Fibroblast of skin of left biceps (primary cell): ENCODE measurements around the gene NELFB.
"Not testable (repeated sequence)": the region's sequence is repeated elsewhere in the genome, so short reads cannot be mapped to it uniquely, and the experiment has no call there.

ENCODE experiments used
- DNase-seq, 2 experiments: peaks; one replicate each; pipeline ENCODE4 v3.0.0-alpha.2; 2013; ENCODE audit warnings: low read depth in 2 of 2

The NELFB gene

GRCh38 chr9:137234758-137235423, 20.2 kb upstream of the NELFB start:
- DNase-seq: no peak

- no peak for DNase-seq
Observed at GRCh38 chr9:137235424-137236237, 19.5 kb upstream of the NELFB start.

- DNase-seq: no peak
Observed at GRCh38 chr9:137236238-137236935, 18.7 kb upstream of the NELFB start.

- no peak for DNase-seq
Observed at GRCh38 chr9:137236936-137237421, 18.1 kb upstream of the NELFB start.

- no peak for DNase-seq
Observed at GRCh38 chr9:137237759-137238726, 17.1 kb upstream of the NELFB start.

GRCh38 chr9:137239541-137240200, 15.5 kb upstream of the NELFB start:
- DNase-seq: not testable (repeated sequence)

GRCh38 chr9:137240318-137240840, 14.7 kb upstream of the NELFB start:
- DNase-seq: no peak

GRCh38 chr9:137240841-137241489, 14.2 kb upstream of the NELFB start, which contains the start of gene TUBB4B:
TUBB4B (plus strand) TSS chr9:137241287; CDS start chr9:137241361, 74 bp downstream.
- DNase-seq: peak; percentile 100

GRCh38 chr9:137241490-137242268, 13.4 kb upstream of the NELFB start:
- no peak for DNase-seq

- DNase-seq: no peak
Observed at GRCh38 chr9:137242269-137243203, 12.6 kb upstream of the NELFB start.

GRCh38 chr9:137243266-137243625, 11.9 kb upstream of the NELFB start:
- DNase-seq: not testable (repeated sequence)

GRCh38 chr9:137243626-137244485, 11.3 kb upstream of the NELFB start:
- DNase-seq: no peak

GRCh38 chr9:137244486-137245449, 10.4 kb upstream of the NELFB start:
- no peak for DNase-seq

GRCh38 chr9:137245450-137246421, 9.4 kb upstream of the NELFB start:
- DNase-seq: no peak
